GM19463 (cell line): ENCODE data around the gene SFRP5.
A peak's percentile ranks its signal among the peaks of the same experiment; 100 is the strongest.

ENCODE experiments used
- ATAC-seq: cut with Tn5 transposase; IDR thresholded peaks from one replicate; pipeline ENCODE4 v1.9.1; 2021; ENCODE audit warnings: mild to moderate bottlenecking, moderate library complexity; ENCODE audit not compliant: unreplicated experiment

The SFRP5 gene

GRCh38 chr10:97765201-97765600 lies 6.6 kb downstream of the SFRP5 start:
- no peak for ATAC-seq

- peak; percentile 44 for ATAC-seq
Measured at GRCh38 chr10:97764519-97764931, 7.3 kb downstream of the SFRP5 start.

GRCh38 chr10:97763947-97764346 lies 7.9 kb downstream of the SFRP5 start:
- no peak for ATAC-seq

GRCh38 chr10:97763411-97763810 lies 8.4 kb downstream of the SFRP5 start:
- no peak for ATAC-seq

- ATAC-seq, result no peak
Measured at GRCh38 chr10:97762816-97763215, 9.0 kb downstream of the SFRP5 start.

- no peak for ATAC-seq
Measured at GRCh38 chr10:97762056-97762455, 9.7 kb downstream of the SFRP5 start.

GRCh38 chr10:97761331-97761865 lies 10.4 kb downstream of the SFRP5 start:
- ATAC-seq, result no peak

- no peak for ATAC-seq
Measured at GRCh38 chr10:97760461-97761257, 11.1 kb downstream of the SFRP5 start.

GRCh38 chr10:97759946-97760345 lies 11.9 kb downstream of the SFRP5 start:
- ATAC-seq, result no peak

- ATAC-seq, result no peak
Measured at GRCh38 chr10:97759158-97759887, 12.5 kb downstream of the SFRP5 start.

- no peak for ATAC-seq
Measured at GRCh38 chr10:97757471-97757870, 14.3 kb downstream of the SFRP5 start.

GRCh38 chr10:97755718-97756117 lies 16.1 kb downstream of the SFRP5 start:
- ATAC-seq, result no peak

- no peak for ATAC-seq
Measured at GRCh38 chr10:97754726-97755125, 17.1 kb downstream of the SFRP5 start.

- ATAC-seq, result no peak
Measured at GRCh38 chr10:97752956-97753355, 18.8 kb downstream of the SFRP5 start.

GRCh38 chr10:97748116-97748515 lies 23.7 kb downstream of the SFRP5 start:
- ATAC-seq, result no peak

- ATAC-seq, result no peak
Measured at GRCh38 chr10:97747573-97747972, 24.2 kb downstream of the SFRP5 start.

GRCh38 chr10:97744405-97745035 lies 27.3 kb downstream of the SFRP5 start:
- no peak for ATAC-seq

- ATAC-seq, result no peak
Measured at GRCh38 chr10:97743169-97743943, 28.4 kb downstream of the SFRP5 start.

- ATAC-seq, result no peak
Measured at GRCh38 chr10:97740613-97741012, 31.2 kb downstream of the SFRP5 start.

- no peak for ATAC-seq
Measured at GRCh38 chr10:97738616-97739015, 33.2 kb downstream of the SFRP5 start.

GRCh38 chr10:97737770-97738265 lies 34.0 kb downstream of the SFRP5 start:
- peak; percentile 29 for ATAC-seq
